Hepatocyte (in vitro differentiated cells): ENCODE measurements around the gene CCNG2. TPM values are rescaled to one million over a fixed set of nuclear protein-coding genes. Genes with fewer than 3 reads are reported as not detected.

ENCODE experiments used
- DNase-seq: peaks from one replicate; pipeline ENCODE4 v3.0.0-alpha.2; 2016; ENCODE audit warnings: low spot score
- H2AFZ ChIP-seq: fragments of 200-600 bp; sonication (generic); 2 replicates; pipeline ENCODE4 v1.6.0; 2016; ENCODE audit warnings: antibody characterized with exemption, mild to moderate bottlenecking
- H3K27ac ChIP-seq: fragments of 200-600 bp; sonication (generic); 2 replicates; pipeline ENCODE4 v1.5.1; 2016; ENCODE audit warnings: mild to moderate bottlenecking
- H3K27me3 ChIP-seq: fragments of 200-600 bp; sonication (generic); 2 replicates; pipeline ENCODE4 v1.6.1; 2016
- H3K36me3 ChIP-seq: fragments of 200-600 bp; sonication (generic); replicated peaks from 2 replicates; pipeline ENCODE4 v1.5.1; 2016; ENCODE audit warnings: low read depth; ENCODE audit not compliant: insufficient read depth
- H3K4me1 ChIP-seq: fragments of 200-600 bp; sonication (generic); 2 replicates; pipeline ENCODE4 v1.5.1; 2016; ENCODE audit warnings: mild to moderate bottlenecking, moderate library complexity; ENCODE audit not compliant: insufficient read depth
- H3K4me2 ChIP-seq: fragments of 200-600 bp; sonication (generic); 2 replicates; pipeline ENCODE4 v1.6.0; 2016
- H3K4me3 ChIP-seq: fragments of 200-600 bp; sonication (generic); 2 replicates; pipeline ENCODE4 v1.5.1; 2016; ENCODE audit warnings: mild to moderate bottlenecking
- H3K79me2 ChIP-seq: fragments of 200-600 bp; sonication (generic); 2 replicates; pipeline ENCODE4 v1.6.0; 2017; ENCODE audit warnings: mild to moderate bottlenecking
- H3K9me2 ChIP-seq: fragments of 200-600 bp; sonication (generic); replicated peaks from 2 replicates; pipeline ENCODE4 v1.6.0; 2017; ENCODE audit warnings: mild to moderate bottlenecking; ENCODE audit not compliant: insufficient read depth
- H3K9me3 ChIP-seq: fragments of 200-600 bp; sonication (generic); 2 replicates; pipeline ENCODE4 v1.5.1; 2016; ENCODE audit warnings: low read depth, mild to moderate bottlenecking
- H4K20me1 ChIP-seq: fragments of 200-600 bp; sonication (generic); 2 replicates; pipeline ENCODE4 v1.6.0; 2016; ENCODE audit warnings: mild to moderate bottlenecking; ENCODE audit not compliant: insufficient read depth, poor library complexity, severe bottlenecking
- CTCF ChIP-seq: fragments of 200-600 bp; sonication (generic); IDR thresholded peaks from 2 replicates; pipeline ENCODE4 v1.5.1; 2016; ENCODE audit warnings: antibody characterized with exemption, mild to moderate bottlenecking; ENCODE audit not compliant: poor library complexity
- EZH2 ChIP-seq: fragments of 200-600 bp; sonication (generic); IDR thresholded peaks from 2 replicates; pipeline ENCODE4 v1.6.1; 2016; ENCODE audit warnings: antibody characterized with exemption, mild to moderate bottlenecking, borderline replicate concordance
- EZH2phosphoT487 ChIP-seq: fragments of 200-600 bp; sonication (generic); IDR thresholded peaks from one replicate; pipeline ENCODE4 v1.6.1; 2018; ENCODE audit warnings: antibody characterized with exemption, mild to moderate bottlenecking, low read depth, moderate library complexity; ENCODE audit not compliant: unreplicated experiment, severe bottlenecking
- WGBS: methylation state at CpG from one replicate; pipeline ENCODE4 v1.1.6; 2016; ENCODE audit warnings: low lambda C conversion rate; ENCODE audit errors: missing lambda C conversion rate; 5-methylcytosine and 5-hydroxymethylcytosine counted together
- polyA plus RNA-seq: library from polyadenylated mRNA; unstranded; fragments of >200 nt; fragmentation: Nextera tagmentation; extraction: Ambion mirVana; gene quantifications from 2 replicates; pipeline ENCODE4 v1.2.1, GENCODE V29; 2016
- total RNA-seq: library from RNA; depleted of rRNA; stranded (reverse); fragments of >200 nt; gene quantifications from 2 replicates; pipeline ENCODE4 v1.2.3, GENCODE V29; 2014

CCNG2 gene
- total and polyA plus RNA-seq, 2 experiments from 2014 or later, result 73.8 to 127 TPM

- Histone ChIP-seq H3K36me3 (no peaks in the 10 kb centered on the region), H4K20me1 (no peaks in the 10 kb centered on the region), H3K4me1 (peaks cover 36% of the 10 kb centered on the region), H3K9me3 (no peaks in the 10 kb centered on the region), H3K4me2 (peak overlapping the region; percentile 26), H3K79me2 (peaks cover 9% of the 10 kb centered on the region), H2AFZ (no peak overlapping the region), H3K27ac (no peak overlapping the region), H3K4me3 (no peak overlapping the region), H3K27me3 (no peaks in the 10 kb centered on the region), H3K9me2 (no peaks in the 10 kb centered on the region)
- no peak for DNase-seq
- 69% methylated on average over 3 of the region's 3 CpGs for WGBS
- TF ChIP-seq EZH2phosphoT487, result no peak
- TF ChIP-seq CTCF, result no peak
- TF ChIP-seq EZH2, result no peak
Observed at GRCh38 chr4:77153006-77153405, 4.0 kb upstream of the CCNG2 start.

GRCh38 chr4:77154065-77154464, 2.9 kb upstream of the CCNG2 start:
- Histone ChIP-seq H3K27ac (peak overlapping the region; percentile 78), H3K9me3 (no peaks in the 10 kb centered on the region), H3K27me3 (no peaks in the 10 kb centered on the region), H3K4me2 (no peak overlapping the region), H4K20me1 (peaks cover 9% of the 10 kb centered on the region), H3K4me1 (peaks cover 34% of the 10 kb centered on the region), H2AFZ (peak overlapping the region; percentile 15), H3K9me2 (no peaks in the 10 kb centered on the region), H3K36me3 (no peaks in the 10 kb centered on the region), H3K79me2 (peaks cover 20% of the 10 kb centered on the region), H3K4me3 (no peak overlapping the region)
- no peak for TF ChIP-seq EZH2phosphoT487
- no peak for TF ChIP-seq EZH2
- TF ChIP-seq CTCF, result no peak
- DNase-seq, result no peak

- no peak for DNase-seq
- WGBS, result 43% methylated on average over 4 of the region's 4 CpGs
- Histone ChIP-seq H2AFZ (peak overlapping the region; percentile 42), H3K4me2 (peak overlapping the region; percentile 76), H3K36me3 (no peaks in the 10 kb centered on the region), H3K27ac (peak overlapping the region; percentile 78), H3K9me2 (no peaks in the 10 kb centered on the region), H4K20me1 (peaks cover 17% of the 10 kb centered on the region), H3K4me3 (no peak overlapping the region), H3K4me1 (peaks cover 34% of the 10 kb centered on the region), H3K79me2 (peaks cover 28% of the 10 kb centered on the region), H3K27me3 (no peaks in the 10 kb centered on the region), H3K9me3 (no peaks in the 10 kb centered on the region)
- TF ChIP-seq CTCF (no peak), EZH2phosphoT487 (no peak), EZH2 (no peak)
Observed at GRCh38 chr4:77154761-77155499, 2.1 kb upstream of the CCNG2 start.
